ENCODE data around the gene PCDHB14.
"Not testable (repeated sequence)": the region's sequence is repeated elsewhere in the genome, so short reads cannot be mapped to it uniquely, and the experiment has no call there.

- TF ChIP-seq, protein P1, sequence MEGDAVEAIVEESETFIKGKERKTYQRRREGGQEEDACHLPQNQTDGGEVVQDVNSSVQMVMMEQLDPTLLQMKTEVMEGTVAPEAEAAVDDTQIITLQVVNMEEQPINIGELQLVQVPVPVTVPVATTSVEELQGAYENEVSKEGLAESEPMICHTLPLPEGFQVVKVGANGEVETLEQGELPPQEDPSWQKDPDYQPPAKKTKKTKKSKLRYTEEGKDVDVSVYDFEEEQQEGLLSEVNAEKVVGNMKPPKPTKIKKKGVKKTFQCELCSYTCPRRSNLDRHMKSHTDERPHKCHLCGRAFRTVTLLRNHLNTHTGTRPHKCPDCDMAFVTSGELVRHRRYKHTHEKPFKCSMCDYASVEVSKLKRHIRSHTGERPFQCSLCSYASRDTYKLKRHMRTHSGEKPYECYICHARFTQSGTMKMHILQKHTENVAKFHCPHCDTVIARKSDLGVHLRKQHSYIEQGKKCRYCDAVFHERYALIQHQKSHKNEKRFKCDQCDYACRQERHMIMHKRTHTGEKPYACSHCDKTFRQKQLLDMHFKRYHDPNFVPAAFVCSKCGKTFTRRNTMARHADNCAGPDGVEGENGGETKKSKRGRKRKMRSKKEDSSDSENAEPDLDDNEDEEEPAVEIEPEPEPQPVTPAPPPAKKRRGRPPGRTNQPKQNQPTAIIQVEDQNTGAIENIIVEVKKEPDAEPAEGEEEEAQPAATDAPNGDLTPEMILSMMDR (IDR thresholded peaks at IDR 0.05): not testable (repeated sequence)
- not testable (repeated sequence) for TF ChIP-seq POLR2A (IDR thresholded peaks at IDR 0.05)
Observed at GRCh38 chr5:141235922-141236321, 12.8 kb downstream of the PCDHB14 start.
